Nephron (organoid): Measurements from ENCODE around the gene CD40.

ENCODE experiments used
- H3K27ac Mint-ChIP-seq, 3 experiments: 2 replicates each; pipeline ENCODE4 v1.8.0; 2020; ENCODE audit warnings: mixed read lengths in 3 of 3, mild to moderate bottlenecking in 2 of 3, moderate library complexity in 1 of 3
- H3K27me3 Mint-ChIP-seq: 2 replicates; pipeline ENCODE4 v1.8.0; 2021; ENCODE audit warnings: low read depth, mild to moderate bottlenecking, moderate library complexity, mixed read lengths
- H3K36me3 Mint-ChIP-seq: 2 replicates; pipeline ENCODE4 v1.8.0; 2020; ENCODE audit warnings: low read depth, mixed read lengths
- H3K4me1 Mint-ChIP-seq: 2 replicates; pipeline ENCODE4 v1.8.0; 2020; ENCODE audit warnings: mixed read lengths
- H3K4me3 Mint-ChIP-seq, 3 experiments: 2 replicates each; pipeline ENCODE4 v1.8.0; 2020; ENCODE audit warnings: mild to moderate bottlenecking in 3 of 3, mixed read lengths in 3 of 3, moderate library complexity in 2 of 3
- H3K9me3 Mint-ChIP-seq: 2 replicates; pipeline ENCODE4 v1.8.0; 2020; ENCODE audit warnings: mixed read lengths
- TF ChIP-seq, protein P1 (sequence below), 3 experiments: fragments of 200-600 bp; sonication (generic); IDR thresholded peaks; one replicate each; pipeline ENCODE4 v1.5.0; 2021; ENCODE audit warnings: antibody characterized with exemption in 3 of 3; ENCODE audit not compliant: unreplicated experiment in 3 of 3

CD40 gene

DNA sequence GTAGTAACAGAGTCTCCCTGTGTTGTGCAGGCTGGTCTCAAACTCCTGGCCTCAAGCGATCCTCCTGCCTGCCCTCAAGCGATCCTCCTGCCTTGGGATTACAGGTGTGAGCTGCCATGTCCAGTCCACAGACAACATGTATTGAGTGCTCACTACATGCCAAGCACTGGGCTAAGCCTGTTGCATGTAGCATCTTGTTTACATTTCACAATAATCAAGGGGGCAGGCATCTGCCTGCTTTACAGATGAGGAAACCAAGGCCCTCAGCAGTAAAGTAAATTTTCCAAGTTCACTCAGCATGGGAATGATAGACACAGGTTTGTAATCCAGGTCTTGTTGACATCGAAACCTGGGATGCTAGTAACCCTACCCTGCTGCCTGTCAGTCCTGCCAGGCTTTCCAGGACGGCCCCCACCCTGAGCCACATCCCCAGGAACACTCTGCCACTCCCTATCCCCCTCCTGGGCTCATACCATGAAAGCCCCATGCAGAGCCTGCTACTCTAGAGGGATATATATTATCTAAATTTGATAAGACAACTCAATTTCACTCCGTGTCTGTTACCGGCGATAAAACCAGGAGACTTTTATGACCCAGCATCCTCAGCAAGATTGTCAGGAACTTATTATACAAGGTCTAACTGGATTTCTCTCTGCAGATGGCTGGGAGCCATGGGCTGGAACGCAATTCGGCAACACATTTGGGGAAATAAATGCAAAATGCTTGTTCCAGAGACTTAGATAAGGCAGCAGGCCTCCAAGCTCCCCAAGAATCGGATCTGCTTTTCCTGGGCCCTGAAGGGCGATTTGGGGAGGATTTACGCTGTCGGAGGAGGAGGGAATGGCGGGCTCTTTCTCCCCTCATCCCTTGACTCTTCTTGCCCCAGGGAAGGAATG lies 30.4 kb downstream of the CD40 start:
- Mint-ChIP-seq H3K27me3 (peaks cover 44% of the 10 kb centered on the region), H3K27ac (no peak overlapping the region), H3K36me3 (no peaks in the 10 kb centered on the region), H3K9me3 (no peaks in the 10 kb centered on the region), H3K4me1 (no peaks in the 10 kb centered on the region), H3K4me3 (no peak overlapping the region)
- TF ChIP-seq, protein P1, sequence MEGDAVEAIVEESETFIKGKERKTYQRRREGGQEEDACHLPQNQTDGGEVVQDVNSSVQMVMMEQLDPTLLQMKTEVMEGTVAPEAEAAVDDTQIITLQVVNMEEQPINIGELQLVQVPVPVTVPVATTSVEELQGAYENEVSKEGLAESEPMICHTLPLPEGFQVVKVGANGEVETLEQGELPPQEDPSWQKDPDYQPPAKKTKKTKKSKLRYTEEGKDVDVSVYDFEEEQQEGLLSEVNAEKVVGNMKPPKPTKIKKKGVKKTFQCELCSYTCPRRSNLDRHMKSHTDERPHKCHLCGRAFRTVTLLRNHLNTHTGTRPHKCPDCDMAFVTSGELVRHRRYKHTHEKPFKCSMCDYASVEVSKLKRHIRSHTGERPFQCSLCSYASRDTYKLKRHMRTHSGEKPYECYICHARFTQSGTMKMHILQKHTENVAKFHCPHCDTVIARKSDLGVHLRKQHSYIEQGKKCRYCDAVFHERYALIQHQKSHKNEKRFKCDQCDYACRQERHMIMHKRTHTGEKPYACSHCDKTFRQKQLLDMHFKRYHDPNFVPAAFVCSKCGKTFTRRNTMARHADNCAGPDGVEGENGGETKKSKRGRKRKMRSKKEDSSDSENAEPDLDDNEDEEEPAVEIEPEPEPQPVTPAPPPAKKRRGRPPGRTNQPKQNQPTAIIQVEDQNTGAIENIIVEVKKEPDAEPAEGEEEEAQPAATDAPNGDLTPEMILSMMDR (IDR thresholded peaks at IDR 0.05; ENCODE audit: unreplicated experiment in 3 of 3): no peak

DNA sequence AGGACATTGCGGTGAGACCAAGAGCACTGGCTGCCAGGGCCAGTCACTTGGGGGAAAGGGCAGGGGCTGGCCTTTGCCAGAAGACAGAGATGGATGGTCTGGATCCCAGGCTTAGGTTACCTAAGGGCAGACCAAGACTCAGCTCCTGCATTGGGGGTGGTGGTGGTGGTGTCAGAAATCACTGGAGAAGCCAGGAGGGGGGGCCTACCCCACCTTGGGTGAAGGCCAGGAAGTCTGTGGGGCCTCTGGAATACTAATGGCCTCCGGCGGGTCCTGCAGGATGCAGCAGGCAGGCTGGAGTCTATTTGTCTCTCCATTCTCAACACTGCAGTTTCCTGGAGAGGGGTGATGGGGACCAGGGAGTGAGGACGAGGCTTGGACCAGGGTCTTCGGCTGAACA lies 32.8 kb downstream of the CD40 start:
- peaks cover 32% of the 10 kb centered on the region for H3K27me3 Mint-ChIP-seq
- no peak overlapping the region for H3K4me3 Mint-ChIP-seq
- no peaks in the 10 kb centered on the region for H3K36me3 Mint-ChIP-seq
- peaks cover 13% of the 10 kb centered on the region for H3K4me1 Mint-ChIP-seq
- no peak overlapping the region for H3K27ac Mint-ChIP-seq
- no peaks in the 10 kb centered on the region for H3K9me3 Mint-ChIP-seq
- TF ChIP-seq, protein P1 (IDR thresholded peaks at IDR 0.05; ENCODE audit: unreplicated experiment in 3 of 3): no peak

DNA sequence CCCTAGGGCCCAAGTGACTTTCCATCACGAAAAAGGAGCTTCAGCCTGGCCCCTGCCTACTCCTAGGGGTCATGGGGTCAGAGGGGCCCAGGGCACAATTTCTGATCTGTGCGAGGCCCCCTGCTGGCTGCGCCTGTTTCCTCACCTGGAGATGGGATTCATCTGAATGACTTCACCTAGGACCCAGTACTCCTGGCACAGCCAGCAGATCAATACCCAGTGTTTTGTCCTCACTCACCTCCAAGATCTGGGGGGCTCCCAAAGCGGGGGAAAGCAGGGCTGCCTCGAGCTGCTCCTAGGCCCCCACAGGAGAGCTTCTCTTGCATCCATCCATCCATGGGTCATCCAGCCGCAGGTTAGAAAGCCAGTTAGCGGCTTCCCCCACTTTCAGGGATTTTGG lies 33.8 kb downstream of the CD40 start:
- Mint-ChIP-seq H3K9me3 (no peaks in the 10 kb centered on the region), H3K4me3 (no peak overlapping the region), H3K36me3 (no peaks in the 10 kb centered on the region), H3K4me1 (peaks cover 13% of the 10 kb centered on the region), H3K27ac (no peak overlapping the region), H3K27me3 (peaks cover 27% of the 10 kb centered on the region)
- TF ChIP-seq, protein P1 (IDR thresholded peaks at IDR 0.05; ENCODE audit: unreplicated experiment in 3 of 3): peak in 1 of 3 experiments; percentile 18

DNA sequence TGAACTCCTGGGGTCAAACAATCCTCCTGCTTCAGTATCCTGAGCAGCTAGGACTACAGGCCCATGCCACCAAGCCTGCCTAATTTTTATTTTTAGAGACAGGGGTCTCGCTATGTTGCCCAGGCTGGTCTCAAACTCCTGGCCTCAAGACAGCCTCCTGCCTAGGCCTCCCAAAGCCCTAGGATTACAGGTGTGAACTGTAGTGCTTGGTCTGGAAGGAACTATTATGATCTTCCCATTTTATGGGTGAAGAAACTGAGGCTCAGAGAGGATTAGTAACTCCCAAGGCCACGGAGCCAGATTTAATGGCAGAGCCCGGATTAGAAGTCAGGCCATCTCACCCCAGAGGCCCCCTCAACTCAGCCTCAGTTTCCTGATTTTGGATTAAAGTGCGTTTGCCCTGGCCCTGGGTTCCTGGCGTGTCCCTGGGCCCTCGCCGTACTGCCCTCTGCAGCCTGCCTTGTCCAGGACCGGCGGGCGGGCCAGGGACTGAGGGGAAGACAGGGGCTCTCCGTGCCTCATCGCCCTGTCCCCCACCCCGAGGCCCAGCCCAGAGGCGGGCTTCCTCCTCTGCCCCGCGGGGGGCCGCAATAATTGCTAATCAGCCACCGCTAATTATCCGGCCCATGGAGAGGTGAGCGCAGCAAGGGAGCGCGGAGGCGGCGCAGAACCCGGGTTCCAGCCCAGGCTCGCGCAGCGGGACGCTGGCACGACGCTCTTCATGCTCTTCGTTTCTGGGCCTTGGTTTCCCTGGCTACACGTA lies 34.9 kb downstream of the CD40 start:
- Mint-ChIP-seq H3K4me3 (no peak overlapping the region), H3K36me3 (no peaks in the 10 kb centered on the region)

DNA sequence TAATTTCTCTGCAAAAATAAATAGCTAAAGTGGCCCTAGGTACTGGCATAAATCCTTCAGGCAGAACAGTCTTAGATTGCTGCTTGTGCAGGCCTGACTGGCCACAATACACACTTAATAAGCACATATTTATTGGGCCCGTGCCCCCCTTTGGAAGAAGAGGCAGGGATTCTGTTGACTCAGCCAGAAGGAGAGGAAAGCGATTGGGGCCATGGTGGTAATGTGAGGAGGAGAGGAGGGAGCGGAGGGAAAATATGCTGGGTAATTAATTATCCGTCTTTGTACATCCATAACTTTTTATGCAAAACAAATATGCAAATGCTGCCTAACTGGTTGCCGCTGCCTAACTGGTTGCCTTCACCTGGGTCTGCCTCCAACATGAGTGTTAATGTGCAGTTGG lies 36.2 kb downstream of the CD40 start:
- H3K4me3 Mint-ChIP-seq: no peak overlapping the region
- peaks cover 19% of the 10 kb centered on the region for H3K4me1 Mint-ChIP-seq
- no peaks in the 10 kb centered on the region for H3K9me3 Mint-ChIP-seq
- no peaks in the 10 kb centered on the region for H3K36me3 Mint-ChIP-seq
- TF ChIP-seq, protein P1 (IDR thresholded peaks at IDR 0.05; ENCODE audit: unreplicated experiment in 3 of 3): no peak
- H3K27ac Mint-ChIP-seq: peak overlapping the region in 2 of 3 experiments; percentile 17 to 68
- H3K27me3 Mint-ChIP-seq: peaks cover 18% of the 10 kb centered on the region

More for the DNA sequence above, 34.9 kb downstream of the CD40 start:
- Mint-ChIP-seq H3K9me3 (no peaks in the 10 kb centered on the region), H3K27ac (no peak overlapping the region), H3K27me3 (peaks cover 20% of the 10 kb centered on the region), H3K4me1 (peaks cover 14% of the 10 kb centered on the region)
- TF ChIP-seq, protein P1 (IDR thresholded peaks at IDR 0.05; ENCODE audit: unreplicated experiment in 3 of 3): no peak
